Lower lobe of right lung (tissue), 2 donors: ENCODE data around the gene ANKRD44. TPM values are rescaled to one million over a fixed set of nuclear protein-coding genes. Genes with fewer than 3 reads are reported as not detected.

Source experiments
- ATAC-seq, 2 donors: fragments of 200-7000 bp; cut with Tn5 transposase; one replicate each; pipeline ENCODE4 v1.9.1; 2020 to 2022; ENCODE audit warnings: mild to moderate bottlenecking in 2 of 2, moderate library complexity in 2 of 2
- DNase-seq: peaks from one replicate; pipeline ENCODE4 v3.0.0-alpha.2; 2020
- H3K27ac ChIP-seq: fragments of 200-600 bp; one replicate; pipeline ENCODE4 v1.8.0; 2022
- H3K27me3 ChIP-seq: fragments of 200-600 bp; one replicate; pipeline ENCODE4 v1.8.0; 2022; ENCODE audit warnings: low read depth
- H3K36me3 ChIP-seq: fragments of 200-600 bp; one replicate; pipeline ENCODE4 v1.8.0; 2022; ENCODE audit warnings: mild to moderate bottlenecking
- H3K4me1 ChIP-seq: fragments of 200-600 bp; one replicate; pipeline ENCODE4 v1.8.0; 2022
- H3K4me3 ChIP-seq: fragments of 200-600 bp; one replicate; pipeline ENCODE4 v1.8.0; 2022; ENCODE audit warnings: mild to moderate bottlenecking
- H3K9me3 ChIP-seq: fragments of 200-600 bp; one replicate; pipeline ENCODE4 v1.8.0; 2022
- intact Hi-C: fragments of 100-400 bp; cut with DNase I; formaldehyde crosslinking; loops from one replicate; pipeline ENCODE4 v1.11.0; 2022
- total RNA-seq: library from RNA; stranded (reverse); fragmentation: NEBNext Ultra II Directional; extraction: Animal tissue kit (Norgen Biotek cat#: 25700); gene quantifications from one replicate; pipeline ENCODE4 v1.2.1, GENCODE V29; 2021
- TF ChIP-seq, protein P1 (sequence below): fragments of 200-600 bp; IDR thresholded peaks from one replicate; pipeline ENCODE4 v1.8.0; 2022; ENCODE audit warnings: antibody characterized with exemption, mild to moderate bottlenecking
- donor health status: DM: no; HTN: yes; CAD: no; lungs with severe emphysema.

The ANKRD44 gene
- total RNA-seq, 1 donor from 2014 or later = 58.7 TPM

DNA sequence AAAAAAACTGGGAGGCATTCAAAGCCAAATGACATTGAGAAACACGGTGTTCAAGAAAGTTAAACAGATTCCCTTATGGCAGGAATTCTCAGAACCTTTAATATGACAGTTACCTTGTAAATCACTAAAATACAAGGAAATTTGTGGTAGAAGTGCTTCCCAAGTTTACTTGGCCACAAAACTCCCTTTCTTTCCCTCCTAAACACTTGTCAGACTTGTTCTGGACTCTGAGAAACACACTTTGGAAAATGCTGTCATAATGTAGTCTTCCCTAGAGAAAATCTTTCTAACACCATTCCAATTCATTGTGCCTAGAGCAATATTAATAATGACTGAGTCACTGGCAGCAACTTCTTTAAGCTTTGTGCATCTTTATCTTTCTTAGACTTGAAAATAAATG lies 140.4 kb downstream of the ANKRD44 start:
- Histone ChIP-seq H3K4me1 (peaks cover 13% of the 10 kb centered on the region), H3K9me3 (no peaks in the 10 kb centered on the region), H3K27ac (no peak overlapping the region), H3K36me3 (no peaks in the 10 kb centered on the region), H3K27me3 (no peaks in the 10 kb centered on the region), H3K4me3 (no peak overlapping the region)
- TF ChIP-seq, protein P1, sequence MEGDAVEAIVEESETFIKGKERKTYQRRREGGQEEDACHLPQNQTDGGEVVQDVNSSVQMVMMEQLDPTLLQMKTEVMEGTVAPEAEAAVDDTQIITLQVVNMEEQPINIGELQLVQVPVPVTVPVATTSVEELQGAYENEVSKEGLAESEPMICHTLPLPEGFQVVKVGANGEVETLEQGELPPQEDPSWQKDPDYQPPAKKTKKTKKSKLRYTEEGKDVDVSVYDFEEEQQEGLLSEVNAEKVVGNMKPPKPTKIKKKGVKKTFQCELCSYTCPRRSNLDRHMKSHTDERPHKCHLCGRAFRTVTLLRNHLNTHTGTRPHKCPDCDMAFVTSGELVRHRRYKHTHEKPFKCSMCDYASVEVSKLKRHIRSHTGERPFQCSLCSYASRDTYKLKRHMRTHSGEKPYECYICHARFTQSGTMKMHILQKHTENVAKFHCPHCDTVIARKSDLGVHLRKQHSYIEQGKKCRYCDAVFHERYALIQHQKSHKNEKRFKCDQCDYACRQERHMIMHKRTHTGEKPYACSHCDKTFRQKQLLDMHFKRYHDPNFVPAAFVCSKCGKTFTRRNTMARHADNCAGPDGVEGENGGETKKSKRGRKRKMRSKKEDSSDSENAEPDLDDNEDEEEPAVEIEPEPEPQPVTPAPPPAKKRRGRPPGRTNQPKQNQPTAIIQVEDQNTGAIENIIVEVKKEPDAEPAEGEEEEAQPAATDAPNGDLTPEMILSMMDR = no peak
- DNase-seq (no peak), ATAC-seq (no peak)
- intact Hi-C loops = no loop called here

- H3K27me3 ChIP-seq = no peaks in the 10 kb centered on the region
- intact Hi-C loops = no loop called here
- TF ChIP-seq, protein P1 = peak; percentile 57
- H3K4me3 ChIP-seq = no peak overlapping the region
- no peaks in the 10 kb centered on the region for H3K9me3 ChIP-seq
- peak; percentile 75 to 82 for ATAC-seq
- DNase-seq = peak; percentile 66
- peaks cover 13% of the 10 kb centered on the region for H3K4me1 ChIP-seq
- H3K27ac ChIP-seq = no peak overlapping the region
- H3K36me3 ChIP-seq = no peaks in the 10 kb centered on the region
These were observed 141.9 kb downstream of the ANKRD44 start for GRCh38 chr2:197168705-197169104.

DNA sequence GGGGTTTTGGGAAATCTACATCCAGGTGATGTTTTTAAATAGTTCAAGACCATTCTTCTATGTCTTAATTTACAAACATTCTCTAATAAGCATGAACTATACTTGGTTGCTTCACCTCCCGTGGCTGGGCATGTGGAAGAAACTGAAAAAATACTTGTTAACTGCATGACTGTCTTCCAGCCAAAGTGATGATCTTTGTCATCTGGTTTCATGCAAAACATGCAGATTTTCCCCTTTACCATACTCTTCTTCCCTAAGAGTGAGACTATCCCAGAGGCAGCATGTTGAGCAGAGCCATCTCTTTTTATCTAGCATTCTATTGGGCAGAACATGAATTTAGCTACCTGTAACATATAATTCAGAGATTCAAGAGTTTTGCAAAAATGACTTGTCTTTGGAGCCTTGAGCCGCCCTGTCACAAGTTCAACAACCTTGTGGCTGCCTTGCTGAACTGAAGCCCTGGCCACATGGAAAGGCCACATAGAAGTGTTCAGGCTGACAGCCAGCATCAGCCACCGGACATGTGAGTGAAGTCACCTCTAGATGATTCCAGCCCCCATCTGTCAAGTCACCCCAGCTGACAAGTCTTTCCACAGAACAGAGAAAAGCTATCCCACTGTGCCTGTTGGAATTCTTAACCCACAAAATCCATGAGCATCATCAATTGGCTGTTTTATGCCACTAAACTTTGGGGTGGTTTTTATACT lies 142.8 kb downstream of the ANKRD44 start:
- H3K27me3 ChIP-seq = no peaks in the 10 kb centered on the region
- no peak overlapping the region for H3K27ac ChIP-seq
- H3K4me3 ChIP-seq = no peak overlapping the region
- intact Hi-C loops = no loop called here
- no peaks in the 10 kb centered on the region for H3K36me3 ChIP-seq
- no peak for DNase-seq
- H3K9me3 ChIP-seq = no peaks in the 10 kb centered on the region
- no peak for ATAC-seq
- H3K4me1 ChIP-seq = peaks cover 13% of the 10 kb centered on the region
- TF ChIP-seq, protein P1 = no peak

GRCh38 chr2:197165020-197165419 lies 145.6 kb downstream of the ANKRD44 start:
- DNase-seq (no peak), ATAC-seq (no peak)
- Histone ChIP-seq H3K9me3 (no peaks in the 10 kb centered on the region), H3K36me3 (no peaks in the 10 kb centered on the region), H3K4me1 (peaks cover 11% of the 10 kb centered on the region), H3K27ac (no peak overlapping the region), H3K4me3 (no peak overlapping the region), H3K27me3 (no peaks in the 10 kb centered on the region)
- TF ChIP-seq, protein P1 = no peak
- intact Hi-C loops = no loop called here

DNA sequence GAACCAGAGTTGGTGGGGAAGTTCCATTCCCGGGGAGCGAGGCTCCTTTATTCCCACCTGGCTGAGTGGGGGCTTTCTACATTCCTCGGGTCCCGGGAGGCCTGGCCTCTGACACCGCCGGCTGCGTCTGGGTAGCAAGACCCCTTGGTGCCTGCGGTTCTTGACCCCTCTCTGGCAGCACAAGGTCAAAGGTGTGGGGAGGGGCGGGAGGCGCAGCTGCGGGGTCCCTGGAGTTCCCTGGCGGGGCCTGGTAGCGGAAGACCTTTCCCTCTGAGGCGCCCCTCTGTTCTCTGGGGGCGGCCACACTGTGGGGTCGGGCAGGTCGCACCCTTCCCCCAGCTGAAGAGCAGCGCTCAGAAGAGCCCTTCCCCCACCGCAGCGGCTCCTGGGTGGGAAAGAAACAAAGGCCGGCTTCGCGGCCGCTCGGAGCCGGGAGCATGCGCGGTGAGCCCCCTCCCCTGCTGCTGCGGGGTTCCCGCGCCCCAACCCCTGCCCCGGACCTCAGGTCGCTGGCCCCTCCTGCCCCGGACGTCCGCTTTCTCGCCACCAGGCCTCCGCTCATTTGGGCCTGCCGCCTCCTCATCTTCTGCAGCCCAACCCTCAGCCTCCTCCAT lies 146.3 kb downstream of the ANKRD44 start:
- Histone ChIP-seq H3K9me3 (no peaks in the 10 kb centered on the region), H3K27ac (no peak overlapping the region), H3K4me1 (peaks cover 19% of the 10 kb centered on the region), H3K4me3 (peak overlapping the region; percentile 33), H3K36me3 (no peaks in the 10 kb centered on the region), H3K27me3 (no peaks in the 10 kb centered on the region)
- ATAC-seq (peak in 1 of 2 donors; percentile 28), DNase-seq (no peak)
- TF ChIP-seq, protein P1 = no peak
- intact Hi-C loops = no loop called here
